Right lung (tissue), 5 donors: ENCODE measurements around the gene COL1A2. TPM values are rescaled to one million over a fixed set of nuclear protein-coding genes. Genes with fewer than 3 reads are reported as not detected.

ENCODE experiments used
- DNase-seq, 2 donors: peaks; one replicate each; pipeline ENCODE4 v3.0.0-alpha.2; 2013
- polyA plus RNA-seq, 5 donors: library from polyadenylated mRNA; unstranded; fragments of 120-200 nt; gene quantifications; one replicate each; pipeline versions ENCODE4 v1.2.1 to v1.2.3, GENCODE V29; 2013; ENCODE audit warnings: inconsistent platforms in 1 of 5, low replicate concordance in 1 of 5; ENCODE audit not compliant: insufficient read length in 5 of 5, insufficient read depth in 1 of 5

The COL1A2 gene
- polyA plus RNA-seq, 5 donors = 1,095 to 1,229 (median 1,203) TPM

DNA sequence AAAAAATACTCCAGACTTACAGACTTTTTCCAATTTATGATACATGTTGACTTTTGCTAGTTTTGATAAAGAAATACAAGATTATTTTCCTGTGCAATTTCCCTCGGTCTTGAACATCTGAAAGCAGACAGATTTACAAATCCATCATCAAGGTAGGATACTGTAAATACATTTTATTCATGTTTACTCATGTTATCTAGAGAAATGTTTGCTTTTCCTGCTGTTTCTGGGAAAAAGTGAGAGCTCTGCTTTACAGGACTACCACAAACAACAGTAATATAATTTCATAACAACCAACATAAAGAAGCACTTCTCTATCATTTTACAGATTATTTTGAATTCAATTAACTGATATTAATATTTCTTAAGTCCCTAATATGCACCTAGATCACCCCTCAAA lies 83.2 kb downstream of the COL1A2 start:
- no peak for DNase-seq

GRCh38 chr7:94478648-94479214 lies 84.0 kb downstream of the COL1A2 start:
- no peak for DNase-seq

Other genes starting within 250 kb of the COL1A2 start
- 10 to 100 TPM; 51.2 to 75.1 (median 66.8) TPM for gene CASD1, start 114.9 kb downstream of the COL1A2 start, polyA plus RNA-seq